A172 (cell line): ENCODE results near the gene ZCCHC14. TPM values are rescaled to one million over a fixed set of nuclear protein-coding genes. Genes with fewer than 3 reads are reported as not detected.
"Not testable (repeated sequence)": the region's sequence is repeated elsewhere in the genome, so short reads cannot be mapped to it uniquely, and the experiment has no call there.

Source experiments
- DNase-seq: peaks from one replicate; pipeline ENCODE4 v3.0.0-alpha.2; 2015; ENCODE audit warnings: low spot score
- total RNA-seq: library from RNA; depleted of rRNA; stranded (reverse); fragments of >200 nt; shearing (Covaris generic); gene quantifications from 2 replicates; pipeline ENCODE4 v1.2.3, GENCODE V29; 2014

ZCCHC14 gene
- total RNA-seq, 1 experiment from 2014 or later, result 8.4 TPM

- not testable (repeated sequence) for DNase-seq
Measured at GRCh38 chr16:87497023-87497766, 4.4 kb upstream of the ZCCHC14 start.

- no peak for DNase-seq
Measured at GRCh38 chr16:87496447-87496801, 3.6 kb upstream of the ZCCHC14 start.

GRCh38 chr16:87495578-87496446 is 3.0 kb upstream of the ZCCHC14 start:
- no peak for DNase-seq

GRCh38 chr16:87493608-87494280 is 920 bp upstream of the ZCCHC14 start:
- no peak for DNase-seq

GRCh38 chr16:87492291-87492630 is 563 bp downstream of the ZCCHC14 start:
- no peak for DNase-seq

- DNase-seq, result no peak
Measured at GRCh38 chr16:87491522-87492290, 1.1 kb downstream of the ZCCHC14 start.

- not testable (repeated sequence) for DNase-seq
Measured at GRCh38 chr16:87490799-87491521, 1.9 kb downstream of the ZCCHC14 start.

GRCh38 chr16:87490096-87490798 is 2.6 kb downstream of the ZCCHC14 start:
- no peak for DNase-seq

GRCh38 chr16:87489434-87490045 is 3.3 kb downstream of the ZCCHC14 start:
- no peak for DNase-seq

GRCh38 chr16:87488960-87489359 is 3.9 kb downstream of the ZCCHC14 start:
- DNase-seq, result not testable (repeated sequence)

GRCh38 chr16:87487361-87487924 is 5.4 kb downstream of the ZCCHC14 start:
- DNase-seq, result no peak

GRCh38 chr16:87486713-87487247 is 6.0 kb downstream of the ZCCHC14 start:
- DNase-seq, result no peak

- no peak for DNase-seq
Measured at GRCh38 chr16:87486282-87486681, 6.5 kb downstream of the ZCCHC14 start.

- DNase-seq, result not testable (repeated sequence)
Measured at GRCh38 chr16:87485792-87486191, 7.0 kb downstream of the ZCCHC14 start.

GRCh38 chr16:87484487-87485331 is 8.1 kb downstream of the ZCCHC14 start:
- DNase-seq, result no peak

- DNase-seq, result no peak
Measured at GRCh38 chr16:87483481-87483880, 9.3 kb downstream of the ZCCHC14 start.

- DNase-seq, result not testable (repeated sequence)
Measured at GRCh38 chr16:87482670-87483069, 10.2 kb downstream of the ZCCHC14 start.

- DNase-seq, result no peak
Measured at GRCh38 chr16:87482266-87482665, 10.6 kb downstream of the ZCCHC14 start.
